HEK293 (cell line): Measurements from ENCODE around the gene STX1B.

Experiments used
- CTCF ChIA-PET: fragments of 350-600 bp; formaldehyde crosslinking; extraction: SDS; loops from one replicate; lab custom pipeline; 2021; ENCODE audit warnings: antibody characterized with exemption; lab: Yijun Ruan, JAX
- POLR2A ChIA-PET: fragments of 300-600 bp; formaldehyde crosslinking; extraction: SDS; loops from one replicate; lab custom pipeline; 2020; ENCODE audit warnings: antibody characterized with exemption, inconsistent platforms; lab: Yijun Ruan, JAX
- H3K27ac ChIP-seq: fragments of 200-500 bp; sonication (Bioruptor generic); 2 replicates; pipeline ENCODE4 v1.5.1; 2014; ENCODE audit warnings: low read depth, low read length, control low read depth, inconsistent platforms; ENCODE audit errors: extremely low read depth
- H3K36me3 ChIP-seq, 2 experiments: fragments of 200-500 bp in 1 of 2; sonication (Bioruptor generic) in 1 of 2; 1 replicate in 1 of 2; 2 replicates in 1 of 2; pipeline ENCODE4 v1.5.1; 2014 to 2017; ENCODE audit warnings: inconsistent platforms in 2 of 2, low read length in 2 of 2; ENCODE audit not compliant: control insufficient read depth in 2 of 2, insufficient read depth in 1 of 2
- H3K4me1 ChIP-seq: fragments of 200-500 bp; sonication (Bioruptor generic); 2 replicates; pipeline ENCODE4 v1.5.1; 2014; ENCODE audit warnings: mild to moderate bottlenecking, low read length, inconsistent platforms; ENCODE audit not compliant: control insufficient read depth, insufficient read depth
- H3K4me3 ChIP-seq: 2 replicates; pipeline ENCODE4 v1.5.1; 2011; ENCODE audit warnings: low read depth, mild to moderate bottlenecking, control low read depth, low read length, moderate library complexity
- H3K9me3 ChIP-seq: fragments of 200-500 bp; sonication (Bioruptor generic); 2 replicates; pipeline ENCODE4 v1.5.1; 2014; ENCODE audit warnings: low read depth, low read length, inconsistent platforms; ENCODE audit not compliant: control insufficient read depth, insufficient read depth
- GLI2 ChIP-seq: fragments of 450-650 bp; formaldehyde crosslinking; IDR thresholded peaks from 2 replicates; pipeline ENCODE4; 2017; ENCODE audit warnings: missing biosample characterization, missing genetic modification characterization, low read depth, borderline replicate concordance
- GLI4 ChIP-seq: fragments of 450-650 bp; formaldehyde crosslinking; IDR thresholded peaks from 2 replicates; pipeline ENCODE4 v1.5.1; 2016; ENCODE audit warnings: missing biosample characterization, missing genetic modification characterization
- OVOL3 ChIP-seq: fragments of 450-650 bp; formaldehyde crosslinking; IDR thresholded peaks from 2 replicates; pipeline ENCODE4 v1.5.1; 2016; ENCODE audit warnings: missing biosample characterization, missing genetic modification characterization
- PRDM1 ChIP-seq: fragments of 450-650 bp; formaldehyde crosslinking; IDR thresholded peaks from 2 replicates; pipeline ENCODE4; 2016; ENCODE audit warnings: missing biosample characterization, missing genetic modification characterization
- SCRT2 ChIP-seq: fragments of 450-650 bp; formaldehyde crosslinking; IDR thresholded peaks from 2 replicates; pipeline ENCODE4 v1.5.1; 2016; ENCODE audit warnings: missing biosample characterization, missing genetic modification characterization
- ZFHX2 ChIP-seq: fragments of 450-650 bp; formaldehyde crosslinking; conservative IDR thresholded peaks from 2 replicates; pipeline ENCODE4 v1.5.1; 2016; ENCODE audit warnings: missing biosample characterization, missing genetic modification characterization
- ZIC2 ChIP-seq: fragments of 450-650 bp; formaldehyde crosslinking; IDR thresholded peaks from 2 replicates; pipeline ENCODE4 v1.5.1; 2016; ENCODE audit warnings: missing biosample characterization, missing genetic modification characterization
- ZNF10 ChIP-seq: fragments of 450-650 bp; formaldehyde crosslinking; IDR thresholded peaks from 2 replicates; pipeline ENCODE4 v1.5.1; 2017; ENCODE audit warnings: missing biosample characterization, missing genetic modification characterization
- ZNF121 ChIP-seq: fragments of 450-650 bp; formaldehyde crosslinking; IDR thresholded peaks from 2 replicates; pipeline ENCODE4 v1.5.1; 2016; ENCODE audit warnings: missing biosample characterization, missing genetic modification characterization
- ZNF138 ChIP-seq: fragments of 450-650 bp; formaldehyde crosslinking; IDR thresholded peaks from 2 replicates; pipeline ENCODE4 v1.5.1; 2016; ENCODE audit warnings: missing biosample characterization, missing genetic modification characterization, borderline replicate concordance
- ZNF155 ChIP-seq: fragments of 450-650 bp; formaldehyde crosslinking; IDR thresholded peaks from 2 replicates; pipeline ENCODE4 v1.5.1; 2016; ENCODE audit warnings: missing biosample characterization, missing genetic modification characterization
- ZNF16 ChIP-seq: fragments of 450-650 bp; formaldehyde crosslinking; IDR thresholded peaks from 2 replicates; pipeline ENCODE4 v1.5.1; 2016; ENCODE audit warnings: low read depth, missing biosample characterization, missing genetic modification characterization
- ZNF19 ChIP-seq: fragments of 450-650 bp; formaldehyde crosslinking; IDR thresholded peaks from 2 replicates; pipeline ENCODE4; 2016; ENCODE audit warnings: missing biosample characterization, missing genetic modification characterization, low read depth
- ZNF24 ChIP-seq: fragments of 450-650 bp; formaldehyde crosslinking; IDR thresholded peaks from 2 replicates; pipeline ENCODE4 v1.5.1; 2016; ENCODE audit warnings: missing biosample characterization, missing genetic modification characterization
- ZNF521 ChIP-seq: fragments of 450-650 bp; formaldehyde crosslinking; IDR thresholded peaks from 2 replicates; pipeline ENCODE4 v1.5.1; 2017; ENCODE audit warnings: missing biosample characterization, mild to moderate bottlenecking, missing genetic modification characterization
- ZNF555 ChIP-seq: fragments of 450-650 bp; formaldehyde crosslinking; conservative IDR thresholded peaks from 2 replicates; pipeline ENCODE4 v1.5.1; 2017; ENCODE audit warnings: missing biosample characterization, mild to moderate bottlenecking, missing genetic modification characterization, inconsistent platforms
- TF ChIP-seq, protein P1 (sequence below): fragments of 450-650 bp; formaldehyde crosslinking; IDR thresholded peaks from 2 replicates; pipeline ENCODE4 v1.5.1; 2016; ENCODE audit warnings: missing biosample characterization, missing genetic modification characterization
- TF ChIP-seq, protein P2 (sequence below): fragments of 450-650 bp; formaldehyde crosslinking; IDR thresholded peaks from 2 replicates; pipeline ENCODE4 v1.5.1; 2016; ENCODE audit warnings: missing biosample characterization, missing genetic modification characterization
- TF ChIP-seq, protein P3 (sequence below): fragments of 450-650 bp; formaldehyde crosslinking; IDR thresholded peaks from 2 replicates; pipeline ENCODE4 v1.5.1; 2016; ENCODE audit warnings: missing biosample characterization, missing genetic modification characterization
- TF ChIP-seq, protein P4 (sequence below): fragments of 450-650 bp; formaldehyde crosslinking; IDR thresholded peaks from 2 replicates; pipeline ENCODE4 v1.5.1; 2016; ENCODE audit warnings: missing biosample characterization, missing genetic modification characterization, borderline replicate concordance
- TF ChIP-seq, protein P5 (sequence below): sonication (generic); formaldehyde crosslinking; IDR thresholded peaks from 2 replicates; pipeline ENCODE4 v1.8.1; 2022; ENCODE audit warnings: mild to moderate bottlenecking, moderate library complexity, missing genetic modification reagents
- TF ChIP-seq, protein P6 (sequence below): fragments of 450-650 bp; formaldehyde crosslinking; IDR thresholded peaks from 2 replicates; pipeline ENCODE4 v1.5.1; 2016; ENCODE audit warnings: missing biosample characterization, missing genetic modification characterization, borderline replicate concordance

Gene STX1B

DNA sequence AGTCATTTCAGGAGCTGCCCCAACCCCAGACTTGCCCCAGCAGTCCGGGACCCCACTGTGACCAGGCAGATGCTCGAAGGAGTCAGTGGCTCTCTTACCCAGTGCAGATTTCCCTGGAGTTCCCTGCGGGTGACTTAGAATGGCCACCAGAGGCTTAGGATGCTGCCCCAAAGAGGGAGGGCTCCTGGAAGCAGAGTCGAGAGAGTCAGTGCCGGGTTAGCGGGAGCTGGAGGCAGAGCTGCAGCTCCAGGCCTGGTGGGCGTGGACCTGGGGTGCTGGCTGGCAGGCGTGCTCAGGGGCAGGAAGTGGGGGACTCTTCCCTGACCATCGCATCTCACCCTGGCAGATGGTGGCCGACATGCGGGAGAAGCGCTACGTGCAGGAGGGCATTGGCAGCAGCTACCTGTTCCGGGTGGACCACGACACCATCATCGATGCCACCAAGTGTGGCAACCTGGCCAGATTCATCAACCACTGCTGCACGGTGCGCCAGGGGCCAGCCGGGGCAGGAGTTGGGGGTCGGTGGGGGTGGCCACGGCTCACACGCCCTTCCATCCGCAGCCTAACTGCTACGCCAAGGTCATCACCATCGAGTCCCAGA, 27.0 kb downstream of the STX1B start:
- POLR2A ChIA-PET = interaction anchor here (0.6 to 2.9 kb wide), 12 partner anchors 10 to 1168 kb away, joined by 3 to 13 read pairs (median 4); partner anchors contain the start of genes KAT8, PAGR1, ZNF646 and ZNF668
- no peaks in the 10 kb centered on the region for H3K4me1 ChIP-seq
- H3K27ac ChIP-seq = no peak overlapping the region
- H3K36me3 ChIP-seq = peaks cover 0 to 87% of the 10 kb centered on the region in 2 experiments; a peak in 2 of 3 replicates
- CTCF ChIA-PET = interaction anchor here (0.6 to 4.2 kb wide), 25 partner anchors 11 to 1168 kb away, joined by 3 to 25 read pairs (median 4); partner anchors contain the start of genes ARMC5, PAGR1, STX4 and TLCD3B
- no peaks in the 10 kb centered on the region for H3K9me3 ChIP-seq
- no peak overlapping the region for H3K4me3 ChIP-seq
- TF ChIP-seq ZIC2 (tag by site-specific recombination) = 0 out of 2 replicates have a peak, but pooled peaks have one; percentile 21
- TF ChIP-seq, protein P1, sequence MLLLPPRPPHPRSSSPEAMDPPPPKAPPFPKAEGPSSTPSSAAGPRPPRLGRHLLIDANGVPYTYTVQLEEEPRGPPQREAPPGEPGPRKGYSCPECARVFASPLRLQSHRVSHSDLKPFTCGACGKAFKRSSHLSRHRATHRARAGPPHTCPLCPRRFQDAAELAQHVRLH (tag by site-specific recombination) = no peak
- TF ChIP-seq ZNF138 (tag by site-specific recombination) = no peak
- TF ChIP-seq ZNF24 (tag by site-specific recombination) = no peak
- TF ChIP-seq, protein P2, sequence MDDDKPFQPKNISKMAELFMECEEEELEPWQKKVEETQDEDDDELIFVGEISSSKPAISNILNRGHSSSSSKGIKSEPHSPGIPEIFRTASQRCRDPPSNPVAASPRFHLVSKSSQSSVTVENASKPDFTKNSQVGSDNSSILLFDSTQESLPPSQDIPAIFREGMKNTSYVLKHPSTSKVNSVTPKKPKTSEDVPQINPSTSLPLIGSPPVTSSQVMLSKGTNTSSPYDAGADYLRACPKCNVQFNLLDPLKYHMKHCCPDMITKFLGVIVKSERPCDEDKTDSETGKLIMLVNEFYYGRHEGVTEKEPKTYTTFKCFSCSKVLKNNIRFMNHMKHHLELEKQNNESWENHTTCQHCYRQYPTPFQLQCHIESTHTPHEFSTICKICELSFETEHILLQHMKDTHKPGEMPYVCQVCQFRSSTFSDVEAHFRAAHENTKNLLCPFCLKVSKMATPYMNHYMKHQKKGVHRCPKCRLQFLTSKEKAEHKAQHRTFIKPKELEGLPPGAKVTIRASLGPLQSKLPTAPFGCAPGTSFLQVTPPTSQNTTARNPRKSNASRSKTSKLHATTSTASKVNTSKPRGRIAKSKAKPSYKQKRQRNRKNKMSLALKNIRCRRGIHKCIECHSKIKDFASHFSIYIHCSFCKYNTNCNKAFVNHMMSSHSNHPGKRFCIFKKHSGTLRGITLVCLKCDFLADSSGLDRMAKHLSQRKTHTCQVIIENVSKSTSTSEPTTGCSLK (tag by site-specific recombination) = no peak
- TF ChIP-seq ZNF521 (tag by site-specific recombination) = no peak
- no peak for TF ChIP-seq ZFHX2
- TF ChIP-seq, protein P3, sequence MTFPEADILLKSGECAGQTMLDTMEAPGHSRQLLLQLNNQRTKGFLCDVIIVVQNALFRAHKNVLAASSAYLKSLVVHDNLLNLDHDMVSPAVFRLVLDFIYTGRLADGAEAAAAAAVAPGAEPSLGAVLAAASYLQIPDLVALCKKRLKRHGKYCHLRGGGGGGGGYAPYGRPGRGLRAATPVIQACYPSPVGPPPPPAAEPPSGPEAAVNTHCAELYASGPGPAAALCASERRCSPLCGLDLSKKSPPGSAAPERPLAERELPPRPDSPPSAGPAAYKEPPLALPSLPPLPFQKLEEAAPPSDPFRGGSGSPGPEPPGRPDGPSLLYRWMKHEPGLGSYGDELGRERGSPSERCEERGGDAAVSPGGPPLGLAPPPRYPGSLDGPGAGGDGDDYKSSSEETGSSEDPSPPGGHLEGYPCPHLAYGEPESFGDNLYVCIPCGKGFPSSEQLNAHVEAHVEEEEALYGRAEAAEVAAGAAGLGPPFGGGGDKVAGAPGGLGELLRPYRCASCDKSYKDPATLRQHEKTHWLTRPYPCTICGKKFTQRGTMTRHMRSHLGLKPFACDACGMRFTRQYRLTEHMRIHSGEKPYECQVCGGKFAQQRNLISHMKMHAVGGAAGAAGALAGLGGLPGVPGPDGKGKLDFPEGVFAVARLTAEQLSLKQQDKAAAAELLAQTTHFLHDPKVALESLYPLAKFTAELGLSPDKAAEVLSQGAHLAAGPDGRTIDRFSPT (tag by site-specific recombination) = peak; percentile 30; the same call in 1 of the 2 replicates
- TF ChIP-seq ZNF155 (tag by site-specific recombination) = no peak
- TF ChIP-seq ZNF19 (tag by site-specific recombination) = no peak
- TF ChIP-seq, protein P4, sequence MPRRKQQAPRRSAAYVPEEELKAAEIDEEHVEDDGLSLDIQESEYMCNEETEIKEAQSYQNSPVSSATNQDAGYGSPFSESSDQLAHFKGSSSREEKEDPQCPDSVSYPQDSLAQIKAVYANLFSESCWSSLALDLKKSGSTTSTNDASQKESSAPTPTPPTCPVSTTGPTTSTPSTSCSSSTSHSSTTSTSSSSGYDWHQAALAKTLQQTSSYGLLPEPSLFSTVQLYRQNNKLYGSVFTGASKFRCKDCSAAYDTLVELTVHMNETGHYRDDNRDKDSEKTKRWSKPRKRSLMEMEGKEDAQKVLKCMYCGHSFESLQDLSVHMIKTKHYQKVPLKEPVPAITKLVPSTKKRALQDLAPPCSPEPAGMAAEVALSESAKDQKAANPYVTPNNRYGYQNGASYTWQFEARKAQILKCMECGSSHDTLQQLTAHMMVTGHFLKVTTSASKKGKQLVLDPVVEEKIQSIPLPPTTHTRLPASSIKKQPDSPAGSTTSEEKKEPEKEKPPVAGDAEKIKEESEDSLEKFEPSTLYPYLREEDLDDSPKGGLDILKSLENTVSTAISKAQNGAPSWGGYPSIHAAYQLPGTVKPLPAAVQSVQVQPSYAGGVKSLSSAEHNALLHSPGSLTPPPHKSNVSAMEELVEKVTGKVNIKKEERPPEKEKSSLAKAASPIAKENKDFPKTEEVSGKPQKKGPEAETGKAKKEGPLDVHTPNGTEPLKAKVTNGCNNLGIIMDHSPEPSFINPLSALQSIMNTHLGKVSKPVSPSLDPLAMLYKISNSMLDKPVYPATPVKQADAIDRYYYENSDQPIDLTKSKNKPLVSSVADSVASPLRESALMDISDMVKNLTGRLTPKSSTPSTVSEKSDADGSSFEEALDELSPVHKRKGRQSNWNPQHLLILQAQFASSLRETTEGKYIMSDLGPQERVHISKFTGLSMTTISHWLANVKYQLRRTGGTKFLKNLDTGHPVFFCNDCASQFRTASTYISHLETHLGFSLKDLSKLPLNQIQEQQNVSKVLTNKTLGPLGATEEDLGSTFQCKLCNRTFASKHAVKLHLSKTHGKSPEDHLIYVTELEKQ (tag by site-specific recombination) = no peak
- TF ChIP-seq SCRT2 (tag by site-specific recombination) = 0 out of 2 replicates have a peak, but pooled peaks have one; percentile 38
- no peak for TF ChIP-seq ZNF121 (tag by site-specific recombination)
- no peak for TF ChIP-seq ZNF16 (tag by site-specific recombination)
- TF ChIP-seq, protein P5, sequence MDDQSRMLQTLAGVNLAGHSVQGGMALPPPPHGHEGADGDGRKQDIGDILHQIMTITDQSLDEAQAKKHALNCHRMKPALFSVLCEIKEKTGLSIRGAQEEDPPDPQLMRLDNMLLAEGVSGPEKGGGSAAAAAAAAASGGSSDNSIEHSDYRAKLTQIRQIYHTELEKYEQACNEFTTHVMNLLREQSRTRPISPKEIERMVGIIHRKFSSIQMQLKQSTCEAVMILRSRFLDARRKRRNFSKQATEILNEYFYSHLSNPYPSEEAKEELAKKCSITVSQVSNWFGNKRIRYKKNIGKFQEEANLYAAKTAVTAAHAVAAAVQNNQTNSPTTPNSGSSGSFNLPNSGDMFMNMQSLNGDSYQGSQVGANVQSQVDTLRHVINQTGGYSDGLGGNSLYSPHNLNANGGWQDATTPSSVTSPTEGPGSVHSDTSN (CRISPR knock-in tag) = no peak
- no peak for TF ChIP-seq OVOL3 (tag by site-specific recombination)
- TF ChIP-seq GLI2 = no peak
- TF ChIP-seq, protein P6, sequence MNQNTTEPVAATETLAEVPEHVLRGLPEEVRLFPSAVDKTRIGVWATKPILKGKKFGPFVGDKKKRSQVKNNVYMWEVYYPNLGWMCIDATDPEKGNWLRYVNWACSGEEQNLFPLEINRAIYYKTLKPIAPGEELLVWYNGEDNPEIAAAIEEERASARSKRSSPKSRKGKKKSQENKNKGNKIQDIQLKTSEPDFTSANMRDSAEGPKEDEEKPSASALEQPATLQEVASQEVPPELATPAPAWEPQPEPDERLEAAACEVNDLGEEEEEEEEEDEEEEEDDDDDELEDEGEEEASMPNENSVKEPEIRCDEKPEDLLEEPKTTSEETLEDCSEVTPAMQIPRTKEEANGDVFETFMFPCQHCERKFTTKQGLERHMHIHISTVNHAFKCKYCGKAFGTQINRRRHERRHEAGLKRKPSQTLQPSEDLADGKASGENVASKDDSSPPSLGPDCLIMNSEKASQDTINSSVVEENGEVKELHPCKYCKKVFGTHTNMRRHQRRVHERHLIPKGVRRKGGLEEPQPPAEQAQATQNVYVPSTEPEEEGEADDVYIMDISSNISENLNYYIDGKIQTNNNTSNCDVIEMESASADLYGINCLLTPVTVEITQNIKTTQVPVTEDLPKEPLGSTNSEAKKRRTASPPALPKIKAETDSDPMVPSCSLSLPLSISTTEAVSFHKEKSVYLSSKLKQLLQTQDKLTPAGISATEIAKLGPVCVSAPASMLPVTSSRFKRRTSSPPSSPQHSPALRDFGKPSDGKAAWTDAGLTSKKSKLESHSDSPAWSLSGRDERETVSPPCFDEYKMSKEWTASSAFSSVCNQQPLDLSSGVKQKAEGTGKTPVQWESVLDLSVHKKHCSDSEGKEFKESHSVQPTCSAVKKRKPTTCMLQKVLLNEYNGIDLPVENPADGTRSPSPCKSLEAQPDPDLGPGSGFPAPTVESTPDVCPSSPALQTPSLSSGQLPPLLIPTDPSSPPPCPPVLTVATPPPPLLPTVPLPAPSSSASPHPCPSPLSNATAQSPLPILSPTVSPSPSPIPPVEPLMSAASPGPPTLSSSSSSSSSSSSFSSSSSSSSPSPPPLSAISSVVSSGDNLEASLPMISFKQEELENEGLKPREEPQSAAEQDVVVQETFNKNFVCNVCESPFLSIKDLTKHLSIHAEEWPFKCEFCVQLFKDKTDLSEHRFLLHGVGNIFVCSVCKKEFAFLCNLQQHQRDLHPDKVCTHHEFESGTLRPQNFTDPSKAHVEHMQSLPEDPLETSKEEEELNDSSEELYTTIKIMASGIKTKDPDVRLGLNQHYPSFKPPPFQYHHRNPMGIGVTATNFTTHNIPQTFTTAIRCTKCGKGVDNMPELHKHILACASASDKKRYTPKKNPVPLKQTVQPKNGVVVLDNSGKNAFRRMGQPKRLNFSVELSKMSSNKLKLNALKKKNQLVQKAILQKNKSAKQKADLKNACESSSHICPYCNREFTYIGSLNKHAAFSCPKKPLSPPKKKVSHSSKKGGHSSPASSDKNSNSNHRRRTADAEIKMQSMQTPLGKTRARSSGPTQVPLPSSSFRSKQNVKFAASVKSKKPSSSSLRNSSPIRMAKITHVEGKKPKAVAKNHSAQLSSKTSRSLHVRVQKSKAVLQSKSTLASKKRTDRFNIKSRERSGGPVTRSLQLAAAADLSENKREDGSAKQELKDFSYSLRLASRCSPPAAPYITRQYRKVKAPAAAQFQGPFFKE (tag by site-specific recombination) = no peak
- TF ChIP-seq ZNF555 (tag by site-specific recombination) = no peak
- 0 out of 2 replicates have a peak, but pooled peaks have one; percentile 7 for TF ChIP-seq ZNF10 (tag by site-specific recombination)
- no peak for TF ChIP-seq PRDM1 (tag by site-specific recombination)
- no peak for TF ChIP-seq GLI4 (tag by site-specific recombination)
